HCT116 (cell line): ENCODE data around the gene TST. TPM values are rescaled to one million over a fixed set of nuclear protein-coding genes. Genes with fewer than 3 reads are reported as not detected.

Experiments used
- ATAC-seq: fragments of 200-7000 bp; cut with Tn5 transposase; 2 replicates; pipeline ENCODE4 v1.9.1; 2020; ENCODE audit warnings: mild to moderate bottlenecking, moderate library complexity
- Bru-seq: library from RNA; stranded (reverse); fragments of 400-500 nt; gene quantifications from one replicate; lab custom pipeline; 2021; lab: Mats Ljungman, UMichigan
- BruChase-seq, 2 experiments: library from RNA; stranded (reverse); fragments of 400-500 nt; gene quantifications; one replicate each; lab custom pipeline; 2021; lab: Mats Ljungman, UMichigan
- BruUV-seq: library from RNA; stranded (reverse); fragments of 400-500 nt; replicated peaks from 2 replicates; lab custom pipeline; 2021; lab: Mats Ljungman, UMichigan
- CTCF ChIA-PET: fragments of 300-600 bp; sonication (Branson Sonifier 250); formaldehyde crosslinking; loops from one replicate; lab custom pipeline; 2021; ENCODE audit warnings: antibody characterized with exemption; lab: Charles Lee
- POLR2A ChIA-PET: fragments of 300-600, 350-600 bp; sonication (Branson Sonifier 250); formaldehyde crosslinking; loops from one replicate; lab custom pipeline; 2021; ENCODE audit warnings: antibody characterized with exemption; lab: Charles Lee
- RAD21 ChIA-PET, 2 experiments: fragments of 300-600 bp; sonication (Branson Sonifier 250); formaldehyde crosslinking; loops; one replicate each; lab custom pipeline; 2023; ENCODE audit warnings: low total read pairs in 2 of 2; ENCODE audit not compliant: uncharacterized antibody in 2 of 2, unreplicated experiment in 2 of 2, low non-redundant PET in 1 of 2; lab: Charles Lee
- DNase-seq: peaks from one replicate; pipeline ENCODE4 v3.0.0-alpha.2; 2010; ENCODE audit warnings: low read depth, low spot score
- H2AFZ ChIP-seq: fragments of 200-600 bp; shearing (Covaris generic), sonication (generic); 2 replicates; pipeline ENCODE4 v1.6.1; 2017; ENCODE audit warnings: low read depth, mixed run types, mixed read lengths, antibody characterized with exemption, low read length; ENCODE audit not compliant: poor library complexity, severe bottlenecking
- H3K27ac ChIP-seq: 2 replicates; pipeline ENCODE4 v1.5.1; 2012; ENCODE audit warnings: low read depth, low read length
- H3K27me3 ChIP-seq: fragments of 200-600 bp; sonication (generic); 2 replicates; pipeline ENCODE4 v1.6.1; 2016; ENCODE audit warnings: mixed run types, low read length, mixed read lengths; ENCODE audit not compliant: insufficient read depth
- H3K36me3 ChIP-seq, 2 experiments: fragments of 200-500 bp in 1 of 2; fragments of 200-600 bp in 1 of 2; sonication (Bioruptor generic) in 1 of 2; sonication (generic) in 1 of 2; 2 replicates each; pipeline versions ENCODE4 v1.5.1 to v1.6.1; 2014 to 2016; ENCODE audit warnings: low read length in 2 of 2, inconsistent platforms in 1 of 2, mixed read lengths in 1 of 2, mixed run types in 1 of 2; ENCODE audit not compliant: insufficient read depth in 2 of 2, control insufficient read depth in 1 of 2
- H3K4me1 ChIP-seq, 2 experiments: fragments of 200-600 bp in 1 of 2; sonication (generic) in 1 of 2; 2 replicates each; pipeline versions ENCODE4 v1.5.1 to v1.6.1; 2012 to 2017; ENCODE audit warnings: low read length in 2 of 2, inconsistent platforms in 1 of 2, mild to moderate bottlenecking in 1 of 2, mixed read lengths in 1 of 2, mixed run types in 1 of 2, moderate library complexity in 1 of 2; ENCODE audit not compliant: insufficient read depth in 2 of 2, control insufficient read depth in 1 of 2
- H3K4me2 ChIP-seq: fragments of 200-600 bp; sonication (generic); 2 replicates; pipeline ENCODE4 v1.6.1; 2017; ENCODE audit warnings: mixed run types, low read length, mixed read lengths
- H3K4me3 ChIP-seq, 2 experiments: fragments of 200-600 bp in 1 of 2; sonication (generic) in 1 of 2; replicated peaks in 1 of 2; 2 replicates each; pipeline ENCODE4 v1.5.1; 2011 to 2016; ENCODE audit warnings: low read length in 2 of 2, control low read depth in 1 of 2, low read depth in 1 of 2, mild to moderate bottlenecking in 1 of 2, mixed read lengths in 1 of 2, mixed run types in 1 of 2
- H3K79me2 ChIP-seq: fragments of 200-600 bp; sonication (generic); 2 replicates; pipeline ENCODE4 v1.6.1; 2017; ENCODE audit warnings: mild to moderate bottlenecking, mixed run types, low read length, moderate library complexity, mixed read lengths; ENCODE audit not compliant: insufficient read depth
- H3K9ac ChIP-seq: fragments of 200-600 bp; sonication (generic); 2 replicates; pipeline ENCODE4 v1.6.1; 2016; ENCODE audit warnings: low read length, mixed read lengths
- H3K9me2 ChIP-seq: fragments of 200-600 bp; sonication (generic), shearing (Covaris generic); 2 replicates; pipeline ENCODE4 v1.6.1; 2017; ENCODE audit warnings: mixed run types, mild to moderate bottlenecking, moderate library complexity; ENCODE audit not compliant: insufficient read depth
- H3K9me3 ChIP-seq, 2 experiments: fragments of 200-500 bp in 1 of 2; fragments of 200-600 bp in 1 of 2; sonication (Bioruptor generic) in 1 of 2; sonication (generic) in 1 of 2; 2 replicates each; pipeline ENCODE4 v1.6.1; 2014 to 2017; ENCODE audit warnings: low read length in 2 of 2, mixed read lengths in 2 of 2, inconsistent platforms in 1 of 2, low read depth in 1 of 2, mild to moderate bottlenecking in 1 of 2, mixed run types in 1 of 2, moderate library complexity in 1 of 2; ENCODE audit not compliant: control insufficient read depth in 1 of 2, insufficient read depth in 1 of 2
- H4K20me1 ChIP-seq: fragments of 200-600 bp; sonication (generic), shearing (Covaris generic); 2 replicates; pipeline ENCODE4 v1.6.1; 2017; ENCODE audit warnings: mixed run types, mild to moderate bottlenecking, moderate library complexity; ENCODE audit not compliant: insufficient read depth
- CBX3 ChIP-seq: IDR thresholded peaks from 2 replicates; pipeline ENCODE4 v1.6.1; 2012; ENCODE audit warnings: low read depth
- CEBPB ChIP-seq: IDR thresholded peaks from 2 replicates; pipeline ENCODE4 v1.6.1; 2012; ENCODE audit warnings: low read depth
- EGR1 ChIP-seq: IDR thresholded peaks from 2 replicates; pipeline ENCODE4 v1.6.1; 2012; ENCODE audit warnings: low read depth
- EZH2 ChIP-seq: fragments of 200-600 bp; sonication (generic); IDR thresholded peaks from 2 replicates; pipeline ENCODE4 v1.6.1; 2017; ENCODE audit warnings: antibody characterized with exemption, mixed run types
- EZH2phosphoT487 ChIP-seq: fragments of 200-600 bp; IDR thresholded peaks from 2 replicates; pipeline ENCODE4 v1.6.1; 2018; ENCODE audit warnings: antibody characterized with exemption, borderline replicate concordance
- JUND ChIP-seq: IDR thresholded peaks from 2 replicates; pipeline ENCODE4 v1.6.1; 2012
- POLR2A ChIP-seq: IDR thresholded peaks from 2 replicates; pipeline ENCODE4 v1.7.0; 2011; ENCODE audit warnings: borderline replicate concordance; ENCODE audit not compliant: insufficient read depth, insufficient read length; ENCODE audit errors: extremely low read depth
- RAD21 ChIP-seq: IDR thresholded peaks from 2 replicates; pipeline ENCODE4 v1.6.1; 2012; ENCODE audit warnings: low read depth, mild to moderate bottlenecking
- SIN3A ChIP-seq: IDR thresholded peaks from 2 replicates; pipeline ENCODE4 v1.6.1; 2012; ENCODE audit warnings: low read depth
- TCF7L2 ChIP-seq: IDR thresholded peaks from 2 replicates; pipeline ENCODE4 v1.7.0; 2011; ENCODE audit warnings: borderline replicate concordance, inconsistent platforms; ENCODE audit not compliant: insufficient read depth, insufficient read length; ENCODE audit errors: extremely low read depth
- YY1 ChIP-seq: IDR thresholded peaks from 2 replicates; pipeline ENCODE4 v1.6.1; 2011; ENCODE audit warnings: low read length, low read depth, moderate library complexity, mild to moderate bottlenecking; ENCODE audit not compliant: insufficient replicate concordance; ENCODE audit errors: extremely low read depth
- ZNF274 ChIP-seq: fragments of 200-500 bp; sonication (Bioruptor generic); IDR thresholded peaks from 2 replicates; pipeline ENCODE4 v1.6.1; 2014; ENCODE audit warnings: mild to moderate bottlenecking, low read depth, low read length, inconsistent platforms
- intact Hi-C: fragments of 100-400 bp; cut with micrococcal nuclease; formaldehyde crosslinking; loops from 2 replicates; pipeline ENCODE4 v1.10.0; 2022
- long read RNA-seq: library from polyadenylated mRNA; unstranded; transcript quantifications from one replicate; pipeline ENCODE4 v2.0.0, GENCODE V29; 2021; ENCODE audit not compliant: unreplicated experiment
- polyA plus RNA-seq: library from polyadenylated mRNA; unstranded; fragments of >200 nt; gene quantifications from 2 replicates; pipeline ENCODE4 v1.2.1, GENCODE V29; 2012; ENCODE audit warnings: missing spikeins
- total RNA-seq: library from RNA; stranded (reverse); gene quantifications from one replicate; pipeline ENCODE4 v1.2.1, GENCODE V29; 2021; ENCODE audit not compliant: unreplicated experiment
- TF ChIP-seq, protein P1 (sequence below), 3 experiments: fragments of 200-600 bp in 1 of 3; sonication (generic) in 1 of 3; IDR thresholded peaks in 2 of 3; conservative IDR thresholded peaks in 1 of 3; 2 replicates each; pipeline ENCODE4 v1.5.1; 2012 to 2017; ENCODE audit warnings: low read depth in 2 of 3, low read length in 2 of 3, antibody characterized with exemption in 1 of 3, borderline replicate concordance in 1 of 3, control low read depth in 1 of 3, mild to moderate bottlenecking in 1 of 3, mixed read lengths in 1 of 3, mixed run types in 1 of 3, moderate library complexity in 1 of 3; ENCODE audit not compliant: insufficient read depth in 1 of 3
- TF ChIP-seq, protein P2 (sequence below): IDR thresholded peaks from 2 replicates; pipeline ENCODE4 v1.6.1; 2012; ENCODE audit warnings: low read depth
- TF ChIP-seq, protein P3 (sequence below): IDR thresholded peaks from 2 replicates; pipeline ENCODE4 v1.6.1; 2011; ENCODE audit warnings: mild to moderate bottlenecking, low read length, moderate library complexity; ENCODE audit not compliant: insufficient replicate concordance; ENCODE audit errors: extremely low read depth

TST gene
- total RNA-seq (32.1 TPM), Bru-seq, nascent RNA (percentile 67 among the genes with signal in this experiment), BruChase-seq, experiment 1, labeled RNA remaining after a 6-hour chase (percentile 55 among the genes with signal in this experiment), BruChase-seq, experiment 2, labeled RNA remaining after a 2-hour chase (percentile 58 among the genes with signal in this experiment)
- polyA plus RNA-seq = 30.4 and 32.5 TPM in 2 replicates
- long read RNA-seq, transcript TST-201 (3 exons, 1,211 nt) = minor isoform, 9 of 33 reads
- long read RNA-seq, transcript TST-202 (2 exons, 1,797 nt) = major isoform, 12 of 33 reads
- long read RNA-seq, partial matches to known transcripts = 8 of 33 reads
- long read RNA-seq, other reads (novel, unspliced or antisense) = 4 of 33 reads

DNA sequence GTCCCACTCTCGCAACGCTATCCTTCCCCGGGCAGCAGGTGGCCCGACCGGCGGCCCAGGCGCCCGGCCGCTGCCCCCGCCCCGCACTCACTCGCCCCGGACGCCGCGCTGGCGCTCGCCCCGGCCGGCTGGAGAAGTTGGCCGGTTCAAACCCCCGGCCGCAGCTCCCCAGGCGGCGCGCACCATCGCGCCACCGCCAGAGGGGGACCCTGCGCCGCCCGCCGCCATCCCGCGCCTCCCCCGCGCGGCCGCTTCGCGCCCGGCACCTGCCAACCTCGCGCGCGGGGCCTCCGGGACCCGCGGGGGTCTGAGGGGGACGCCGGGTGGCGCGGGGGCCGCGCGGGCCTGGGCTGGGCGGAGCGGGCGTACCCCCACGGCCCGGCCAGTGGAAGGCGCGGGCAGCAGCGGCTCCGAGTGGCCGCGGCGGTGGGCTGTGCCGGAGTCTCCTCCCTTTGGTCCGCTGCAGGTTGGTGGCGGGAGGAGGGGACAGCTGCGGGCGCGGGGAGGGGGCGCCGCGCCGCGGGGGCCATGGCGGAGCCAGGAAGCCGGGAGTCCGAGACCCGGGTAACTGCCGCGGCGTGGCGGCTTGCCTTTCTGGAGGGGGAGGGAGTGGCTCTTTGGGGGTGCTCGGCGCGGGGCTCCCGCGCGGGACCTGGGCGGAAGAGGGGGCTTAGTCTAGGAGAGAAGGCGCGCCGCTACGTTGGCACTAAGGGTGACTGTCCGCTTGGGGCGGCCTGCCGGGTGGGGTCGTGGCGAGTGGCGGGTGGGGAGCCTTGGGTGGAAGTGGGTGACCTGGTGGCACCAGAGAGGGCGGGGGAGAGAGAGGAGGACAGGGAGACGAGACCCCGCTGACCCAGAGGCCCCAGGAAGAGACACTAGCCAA lies at the start of gene TST, which contains the start of gene MPST:
TSS of gene TST (minus strand) at position 139 of the 883 bp plus-strand sequence. CDS start 715 bp downstream, outside the sequence.
TSS of gene MPST (plus strand) at position 434 of the 883 bp plus-strand sequence. CDS start at position 529, 95 bp downstream.
- no peaks in the 10 kb centered on the region for H4K20me1 ChIP-seq
- DNase-seq (no peak), ATAC-seq (peak; percentile 88)
- no peaks in the 10 kb centered on the region for H3K27me3 ChIP-seq
- peak within 1 kb of the TSS; percentile 88 for H3K9ac ChIP-seq
- H3K4me1 ChIP-seq = peaks cover 14 to 28% of the 10 kb centered on the region in 2 experiments; a peak in 3 of 4 replicates
- H2AFZ ChIP-seq = peak within 1 kb of the TSS; percentile 11
- peaks cover 8% of the 10 kb centered on the region; the same call in 1 of the 2 replicates for H3K79me2 ChIP-seq
- POLR2A ChIA-PET = interaction anchor here (0.8 to 1.6 kb wide), 4 partner anchors 10 to 490 kb away, joined by 3 to 6 read pairs (median 3); no protein-coding TSS in a partner anchor
- H3K9me2 ChIP-seq = no peaks in the 10 kb centered on the region
- H3K4me3 ChIP-seq = peak within 1 kb of the TSS; percentile 77 to 79
- no peaks in the 10 kb centered on the region for H3K9me3 ChIP-seq
- CTCF ChIA-PET = interaction anchor here (0.5 to 1.4 kb wide), 5 partner anchors 11 to 243 kb away, joined by 3 to 7 read pairs (median 3); partner anchors contain the start of gene IFT27
- H3K27ac ChIP-seq = peak within 1 kb of the TSS; percentile 95
- intact Hi-C loops = no loop called here
- peak within 1 kb of the TSS; percentile 93 for H3K4me2 ChIP-seq
- no peaks in the 10 kb centered on the region for H3K36me3 ChIP-seq
- RAD21 ChIA-PET = no interaction called here
- no TSS peak for BruUV-seq
- TF ChIP-seq TCF7L2 (peak; percentile 65), YY1 (peak; percentile 4), CBX3 (no peak), ZNF274 (no peak), RAD21 (no peak), POLR2A (peak; percentile 65), JUND (no peak), EZH2 (no peak), CEBPB (no peak), EGR1 (no peak), EZH2phosphoT487 (no peak), SIN3A (0 out of 2 replicates have a peak, but pooled peaks have one; percentile 18)
- TF ChIP-seq, protein P1, sequence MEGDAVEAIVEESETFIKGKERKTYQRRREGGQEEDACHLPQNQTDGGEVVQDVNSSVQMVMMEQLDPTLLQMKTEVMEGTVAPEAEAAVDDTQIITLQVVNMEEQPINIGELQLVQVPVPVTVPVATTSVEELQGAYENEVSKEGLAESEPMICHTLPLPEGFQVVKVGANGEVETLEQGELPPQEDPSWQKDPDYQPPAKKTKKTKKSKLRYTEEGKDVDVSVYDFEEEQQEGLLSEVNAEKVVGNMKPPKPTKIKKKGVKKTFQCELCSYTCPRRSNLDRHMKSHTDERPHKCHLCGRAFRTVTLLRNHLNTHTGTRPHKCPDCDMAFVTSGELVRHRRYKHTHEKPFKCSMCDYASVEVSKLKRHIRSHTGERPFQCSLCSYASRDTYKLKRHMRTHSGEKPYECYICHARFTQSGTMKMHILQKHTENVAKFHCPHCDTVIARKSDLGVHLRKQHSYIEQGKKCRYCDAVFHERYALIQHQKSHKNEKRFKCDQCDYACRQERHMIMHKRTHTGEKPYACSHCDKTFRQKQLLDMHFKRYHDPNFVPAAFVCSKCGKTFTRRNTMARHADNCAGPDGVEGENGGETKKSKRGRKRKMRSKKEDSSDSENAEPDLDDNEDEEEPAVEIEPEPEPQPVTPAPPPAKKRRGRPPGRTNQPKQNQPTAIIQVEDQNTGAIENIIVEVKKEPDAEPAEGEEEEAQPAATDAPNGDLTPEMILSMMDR (IDR thresholded peaks at IDR 0.05 in 2 of 3, conservative IDR thresholded peaks at IDR 0.05 in 1 of 3; ENCODE audit: borderline replicate concordance in 1 of 3, insufficient read depth in 1 of 3, low read depth in 2 of 3, low read length in 2 of 3) = 0 out of 6 replicates have a peak, but pooled peaks of 1 of the 3 experiments have one; percentile 8
- TF ChIP-seq, protein P2, sequence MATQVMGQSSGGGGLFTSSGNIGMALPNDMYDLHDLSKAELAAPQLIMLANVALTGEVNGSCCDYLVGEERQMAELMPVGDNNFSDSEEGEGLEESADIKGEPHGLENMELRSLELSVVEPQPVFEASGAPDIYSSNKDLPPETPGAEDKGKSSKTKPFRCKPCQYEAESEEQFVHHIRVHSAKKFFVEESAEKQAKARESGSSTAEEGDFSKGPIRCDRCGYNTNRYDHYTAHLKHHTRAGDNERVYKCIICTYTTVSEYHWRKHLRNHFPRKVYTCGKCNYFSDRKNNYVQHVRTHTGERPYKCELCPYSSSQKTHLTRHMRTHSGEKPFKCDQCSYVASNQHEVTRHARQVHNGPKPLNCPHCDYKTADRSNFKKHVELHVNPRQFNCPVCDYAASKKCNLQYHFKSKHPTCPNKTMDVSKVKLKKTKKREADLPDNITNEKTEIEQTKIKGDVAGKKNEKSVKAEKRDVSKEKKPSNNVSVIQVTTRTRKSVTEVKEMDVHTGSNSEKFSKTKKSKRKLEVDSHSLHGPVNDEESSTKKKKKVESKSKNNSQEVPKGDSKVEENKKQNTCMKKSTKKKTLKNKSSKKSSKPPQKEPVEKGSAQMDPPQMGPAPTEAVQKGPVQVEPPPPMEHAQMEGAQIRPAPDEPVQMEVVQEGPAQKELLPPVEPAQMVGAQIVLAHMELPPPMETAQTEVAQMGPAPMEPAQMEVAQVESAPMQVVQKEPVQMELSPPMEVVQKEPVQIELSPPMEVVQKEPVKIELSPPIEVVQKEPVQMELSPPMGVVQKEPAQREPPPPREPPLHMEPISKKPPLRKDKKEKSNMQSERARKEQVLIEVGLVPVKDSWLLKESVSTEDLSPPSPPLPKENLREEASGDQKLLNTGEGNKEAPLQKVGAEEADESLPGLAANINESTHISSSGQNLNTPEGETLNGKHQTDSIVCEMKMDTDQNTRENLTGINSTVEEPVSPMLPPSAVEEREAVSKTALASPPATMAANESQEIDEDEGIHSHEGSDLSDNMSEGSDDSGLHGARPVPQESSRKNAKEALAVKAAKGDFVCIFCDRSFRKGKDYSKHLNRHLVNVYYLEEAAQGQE = no peak
- TF ChIP-seq, protein P3, sequence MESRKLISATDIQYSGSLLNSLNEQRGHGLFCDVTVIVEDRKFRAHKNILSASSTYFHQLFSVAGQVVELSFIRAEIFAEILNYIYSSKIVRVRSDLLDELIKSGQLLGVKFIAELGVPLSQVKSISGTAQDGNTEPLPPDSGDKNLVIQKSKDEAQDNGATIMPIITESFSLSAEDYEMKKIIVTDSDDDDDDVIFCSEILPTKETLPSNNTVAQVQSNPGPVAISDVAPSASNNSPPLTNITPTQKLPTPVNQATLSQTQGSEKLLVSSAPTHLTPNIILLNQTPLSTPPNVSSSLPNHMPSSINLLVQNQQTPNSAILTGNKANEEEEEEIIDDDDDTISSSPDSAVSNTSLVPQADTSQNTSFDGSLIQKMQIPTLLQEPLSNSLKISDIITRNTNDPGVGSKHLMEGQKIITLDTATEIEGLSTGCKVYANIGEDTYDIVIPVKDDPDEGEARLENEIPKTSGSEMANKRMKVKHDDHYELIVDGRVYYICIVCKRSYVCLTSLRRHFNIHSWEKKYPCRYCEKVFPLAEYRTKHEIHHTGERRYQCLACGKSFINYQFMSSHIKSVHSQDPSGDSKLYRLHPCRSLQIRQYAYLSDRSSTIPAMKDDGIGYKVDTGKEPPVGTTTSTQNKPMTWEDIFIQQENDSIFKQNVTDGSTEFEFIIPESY = no peak
